ENCODE results near the gene SUGCT.

DNA sequence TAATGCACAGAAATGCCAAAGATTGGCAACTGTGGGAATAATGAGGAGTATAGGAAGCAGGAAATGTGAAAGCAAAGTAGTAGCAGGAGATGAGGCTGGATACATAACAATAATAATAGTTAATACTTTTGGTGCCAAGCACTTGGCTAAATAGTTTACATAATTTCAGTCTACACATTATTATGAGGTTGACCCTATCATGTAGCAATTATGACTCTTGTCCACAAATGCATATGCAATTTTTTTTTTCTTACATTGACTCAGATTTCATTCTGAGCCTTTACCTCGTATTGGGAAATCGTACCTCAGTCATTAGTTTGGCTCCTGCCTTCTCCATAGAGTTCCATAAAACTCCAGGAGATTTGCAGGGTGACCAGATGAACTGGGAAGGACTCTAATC lies 219.9 kb downstream of the SUGCT start:
- TF ChIP-seq POLR2AphosphoS5 (IDR thresholded peaks at IDR 0.05; ENCODE audit: borderline replicate concordance, low read depth, low read length) (no peak), EZH2 (IDR thresholded peaks at IDR 0.05) (no peak), FOXP2 (optimal IDR thresholded peaks at IDR 0.05; ENCODE audit: control extremely low read depth, extremely low read length, insufficient read depth) (no peak)

Measured in SK-N-MC (cell line).